Retinal pigment epithelial cell (primary cell): ENCODE measurements around the gene ULK1.

Source experiments
- DNase-seq: peaks from one replicate; pipeline ENCODE4 v3.0.0-alpha.2; 2010; ENCODE audit warnings: low read depth
- H3K4me3 ChIP-seq: 2 replicates; pipeline ENCODE4 v1.5.1; 2011; ENCODE audit warnings: mild to moderate bottlenecking, low read length, control low read depth, moderate library complexity
- CTCF ChIP-seq: conservative IDR thresholded peaks from 2 replicates; pipeline ENCODE4 v1.5.1; 2011; ENCODE audit warnings: low read depth, low read length, control low read depth, inconsistent platforms

The ULK1 gene

GRCh38 chr12:131862600-131862993, 31.8 kb upstream of the ULK1 start:
- H3K4me3 ChIP-seq, result no peak overlapping the region
- no peak for TF ChIP-seq CTCF
- DNase-seq, result no peak

- TF ChIP-seq CTCF, result no peak
- DNase-seq, result no peak
- no peak overlapping the region for H3K4me3 ChIP-seq
Observed at GRCh38 chr12:131862994-131863710, 31.3 kb upstream of the ULK1 start.

- no peak for TF ChIP-seq CTCF
- no peak overlapping the region for H3K4me3 ChIP-seq
- DNase-seq, result no peak
Observed at GRCh38 chr12:131863711-131864396, 30.6 kb upstream of the ULK1 start.

GRCh38 chr12:131864469-131864868, 30.0 kb upstream of the ULK1 start:
- DNase-seq, result no peak
- no peak for TF ChIP-seq CTCF
- no peak overlapping the region for H3K4me3 ChIP-seq

- H3K4me3 ChIP-seq, result no peak overlapping the region
- DNase-seq, result no peak
- TF ChIP-seq CTCF, result no peak
Observed at GRCh38 chr12:131865180-131865875, 29.1 kb upstream of the ULK1 start.

GRCh38 chr12:131867471-131867870, 27.0 kb upstream of the ULK1 start:
- DNase-seq, result no peak
- no peak for TF ChIP-seq CTCF
- H3K4me3 ChIP-seq, result no peak overlapping the region
